RWPE2 (cell line): ENCODE data around the gene TMPRSS3.

ENCODE experiments used
- ATAC-seq: fragments of 200-7000 bp; cut with Tn5 transposase; 3 replicates; pipeline ENCODE4 v1.9.1; 2021; ENCODE audit warnings: low read depth
- DNase-seq: peaks from one replicate; pipeline ENCODE4 v3.0.0-alpha.2; 2020; ENCODE audit warnings: low spot score
- H3K27ac ChIP-seq: fragments of 450-650 bp; 2 replicates; pipeline ENCODE4 v1.5.1; 2017; ENCODE audit warnings: mild to moderate bottlenecking; ENCODE audit not compliant: poor library complexity, severe bottlenecking
- H3K27me3 ChIP-seq: fragments of 250-450 bp; sonication (Bioruptor Pico); 2 replicates; pipeline ENCODE4 v1.5.1; 2021; ENCODE audit warnings: mild to moderate bottlenecking, moderate library complexity; ENCODE audit not compliant: insufficient read depth, poor library complexity, severe bottlenecking
- H3K36me3 ChIP-seq: fragments of 250-450 bp; sonication (Bioruptor Pico); 2 replicates; pipeline ENCODE4 v1.5.1; 2020; ENCODE audit warnings: low read depth, mild to moderate bottlenecking, moderate library complexity
- H3K4me1 ChIP-seq: fragments of 250-450 bp; sonication (Bioruptor Pico); 2 replicates; pipeline ENCODE4 v1.5.1; 2021; ENCODE audit warnings: mild to moderate bottlenecking, moderate library complexity; ENCODE audit not compliant: insufficient read depth, poor library complexity, severe bottlenecking
- H3K4me3 ChIP-seq: fragments of 250-450 bp; sonication (Bioruptor Pico); 2 replicates; pipeline ENCODE4 v1.5.1; 2021; ENCODE audit warnings: mild to moderate bottlenecking, moderate library complexity; ENCODE audit not compliant: severe bottlenecking
- H3K9me3 ChIP-seq: fragments of 250-450 bp; sonication (Bioruptor Pico); 2 replicates; pipeline ENCODE4 v1.5.1; 2021; ENCODE audit warnings: mild to moderate bottlenecking, moderate library complexity; ENCODE audit not compliant: severe bottlenecking
- TF ChIP-seq, protein P1 (sequence below): fragments of 450-650 bp; IDR thresholded peaks from one replicate; pipeline ENCODE4 v1.5.1; 2017; ENCODE audit warnings: mild to moderate bottlenecking, moderate library complexity; ENCODE audit not compliant: poor library complexity, severe bottlenecking

The TMPRSS3 gene

DNA sequence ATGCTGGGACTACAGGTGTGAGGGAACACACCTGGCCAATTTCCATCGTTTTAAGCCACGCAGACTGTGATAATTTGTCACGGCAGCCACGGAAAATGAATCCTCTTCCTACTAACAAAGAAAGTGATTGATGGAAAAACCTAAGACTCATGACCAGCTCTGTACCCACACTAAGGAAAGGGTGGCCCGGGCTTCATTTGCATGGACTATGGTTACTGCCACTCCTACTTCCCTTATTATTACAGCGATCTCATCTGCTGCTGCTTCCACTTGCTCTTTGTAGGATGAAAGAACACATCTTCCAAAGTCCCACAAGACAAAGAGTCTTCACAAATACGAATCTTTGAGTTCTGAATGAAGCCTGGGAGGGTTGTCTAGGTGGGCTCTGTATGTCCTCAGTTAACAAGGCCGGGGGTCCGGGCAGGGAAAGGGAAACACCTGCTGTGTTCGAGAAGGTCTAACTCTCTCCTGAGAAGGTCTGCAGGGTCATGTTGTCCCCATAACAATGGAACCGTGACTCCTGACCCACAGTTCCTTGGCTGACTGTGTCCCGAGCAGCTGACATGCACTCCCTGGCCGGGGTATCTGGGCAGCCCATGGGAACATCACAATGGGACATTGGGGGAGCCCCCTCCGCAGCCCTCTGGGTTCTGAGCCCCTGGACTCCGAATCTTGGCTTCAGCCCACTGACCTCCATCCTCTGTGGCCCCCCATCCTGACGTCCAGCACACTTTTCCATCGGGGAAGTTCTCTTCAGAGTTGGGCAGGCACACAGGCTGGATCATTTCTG lies 16.2 kb downstream of the TMPRSS3 start:
- DNase-seq, result no peak
- ATAC-seq, result no peak
- TF ChIP-seq, protein P1, sequence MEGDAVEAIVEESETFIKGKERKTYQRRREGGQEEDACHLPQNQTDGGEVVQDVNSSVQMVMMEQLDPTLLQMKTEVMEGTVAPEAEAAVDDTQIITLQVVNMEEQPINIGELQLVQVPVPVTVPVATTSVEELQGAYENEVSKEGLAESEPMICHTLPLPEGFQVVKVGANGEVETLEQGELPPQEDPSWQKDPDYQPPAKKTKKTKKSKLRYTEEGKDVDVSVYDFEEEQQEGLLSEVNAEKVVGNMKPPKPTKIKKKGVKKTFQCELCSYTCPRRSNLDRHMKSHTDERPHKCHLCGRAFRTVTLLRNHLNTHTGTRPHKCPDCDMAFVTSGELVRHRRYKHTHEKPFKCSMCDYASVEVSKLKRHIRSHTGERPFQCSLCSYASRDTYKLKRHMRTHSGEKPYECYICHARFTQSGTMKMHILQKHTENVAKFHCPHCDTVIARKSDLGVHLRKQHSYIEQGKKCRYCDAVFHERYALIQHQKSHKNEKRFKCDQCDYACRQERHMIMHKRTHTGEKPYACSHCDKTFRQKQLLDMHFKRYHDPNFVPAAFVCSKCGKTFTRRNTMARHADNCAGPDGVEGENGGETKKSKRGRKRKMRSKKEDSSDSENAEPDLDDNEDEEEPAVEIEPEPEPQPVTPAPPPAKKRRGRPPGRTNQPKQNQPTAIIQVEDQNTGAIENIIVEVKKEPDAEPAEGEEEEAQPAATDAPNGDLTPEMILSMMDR, result no peak

DNA sequence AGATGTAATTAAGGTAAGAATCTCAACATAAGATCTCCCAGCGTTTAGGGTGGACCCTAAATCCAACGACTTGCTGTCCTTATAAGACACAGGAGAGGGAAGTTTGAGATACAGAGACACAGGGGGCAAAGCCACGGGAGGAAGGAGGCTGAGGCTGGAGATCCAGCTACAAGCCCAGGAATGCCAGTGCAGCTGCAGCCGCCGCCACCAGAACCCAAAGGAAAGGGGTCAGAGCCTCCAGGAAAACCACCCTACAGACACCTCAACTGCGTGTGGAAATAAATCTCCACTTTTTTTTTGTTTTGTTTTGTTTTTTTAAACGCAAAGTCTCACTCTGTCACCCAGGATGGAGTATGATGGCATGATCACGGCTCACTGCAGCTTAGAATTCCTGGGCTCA lies 17.4 kb downstream of the TMPRSS3 start:
- Histone ChIP-seq H3K27me3 (no peaks in the 10 kb centered on the region), H3K36me3 (no peaks in the 10 kb centered on the region)

More for the DNA sequence above, 16.2 kb downstream of the TMPRSS3 start:
- Histone ChIP-seq H3K4me1 (no peaks in the 10 kb centered on the region), H3K36me3 (no peaks in the 10 kb centered on the region), H3K27me3 (no peaks in the 10 kb centered on the region), H3K27ac (no peak overlapping the region), H3K4me3 (no peak overlapping the region), H3K9me3 (no peaks in the 10 kb centered on the region)

DNA sequence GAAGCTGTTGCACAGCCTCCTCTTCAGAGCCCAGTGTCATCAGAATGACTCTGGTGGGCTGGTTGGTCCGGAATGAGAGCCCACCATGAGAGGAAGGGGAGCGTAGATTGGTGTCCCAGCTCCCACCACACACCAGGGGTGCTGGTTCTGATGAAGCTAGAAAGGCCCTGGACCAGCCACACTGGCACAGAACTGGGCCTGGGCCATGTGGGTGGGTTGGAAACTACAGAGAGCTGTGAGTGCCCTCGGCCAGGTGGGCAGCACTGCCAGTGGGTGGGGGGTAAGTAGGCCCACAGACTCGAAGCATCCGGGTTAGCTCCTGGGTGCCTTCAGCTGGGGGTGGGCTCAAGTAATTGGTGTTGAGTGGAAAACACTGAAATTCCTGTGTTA lies 17.9 kb downstream of the TMPRSS3 start:
- Histone ChIP-seq H3K27ac (no peak overlapping the region), H3K4me3 (no peak overlapping the region), H3K9me3 (no peaks in the 10 kb centered on the region), H3K4me1 (no peaks in the 10 kb centered on the region), H3K36me3 (no peaks in the 10 kb centered on the region), H3K27me3 (no peaks in the 10 kb centered on the region)
- ATAC-seq (no peak), DNase-seq (no peak)
- TF ChIP-seq, protein P1, result no peak

More for the DNA sequence above, 17.4 kb downstream of the TMPRSS3 start:
- H3K4me1 ChIP-seq, result no peaks in the 10 kb centered on the region
- H3K4me3 ChIP-seq, result no peak overlapping the region
- no peaks in the 10 kb centered on the region for H3K9me3 ChIP-seq
- TF ChIP-seq, protein P1, result no peak
- DNase-seq, result no peak
- ATAC-seq, result no peak
- H3K27ac ChIP-seq, result no peak overlapping the region

DNA sequence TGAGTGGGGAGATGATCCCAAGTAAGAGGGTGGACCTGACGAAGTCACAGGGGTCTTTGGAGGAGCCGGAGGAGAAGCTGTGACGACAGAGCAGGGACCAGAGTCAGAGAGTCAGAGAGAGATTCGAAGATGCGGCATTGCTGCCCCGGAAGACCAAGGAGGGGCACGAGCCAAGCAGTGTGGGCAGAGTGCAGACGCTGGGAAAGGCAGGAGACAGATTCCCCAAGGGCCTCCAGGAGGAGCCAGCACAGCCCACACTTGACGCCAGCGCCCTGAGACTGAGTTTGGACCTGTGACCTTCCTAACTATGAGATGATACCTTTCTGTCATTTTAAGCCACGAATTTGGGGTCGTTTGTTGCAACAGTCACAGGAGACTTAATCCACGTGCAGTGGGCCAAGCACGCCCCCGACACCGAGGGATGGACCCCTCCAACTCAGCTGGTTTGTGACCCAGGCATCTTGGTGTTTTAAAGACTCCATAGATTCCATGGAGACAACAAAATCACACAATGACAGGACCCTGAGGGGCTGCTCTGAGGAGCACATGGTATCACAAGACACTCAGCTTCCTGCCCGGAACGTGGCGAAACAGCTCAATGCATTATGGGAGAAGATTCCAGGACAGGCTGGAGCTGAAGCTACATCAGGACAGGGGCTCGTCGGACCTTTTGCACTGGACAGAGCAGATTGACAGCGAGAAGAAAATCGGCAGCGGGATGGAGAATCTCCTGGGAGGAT lies 18.5 kb downstream of the TMPRSS3 start:
- no peak for ATAC-seq
- H3K27me3 ChIP-seq, result no peaks in the 10 kb centered on the region

More for the DNA sequence above, 18.5 kb downstream of the TMPRSS3 start:
- Histone ChIP-seq H3K27ac (no peak overlapping the region), H3K4me3 (no peak overlapping the region), H3K9me3 (no peaks in the 10 kb centered on the region), H3K36me3 (no peaks in the 10 kb centered on the region), H3K4me1 (no peaks in the 10 kb centered on the region)
- DNase-seq, result no peak
- TF ChIP-seq, protein P1, result no peak
